ENCODE results near the gene PDE4D. TPM values are rescaled to one million over a fixed set of nuclear protein-coding genes. Genes with fewer than 3 reads are reported as not detected.

PDE4D gene
- total and polyA plus RNA-seq, 2 of the 4 experiments (the other 2 are of a cell fraction): 1.4 to 7.9 TPM

DNA sequence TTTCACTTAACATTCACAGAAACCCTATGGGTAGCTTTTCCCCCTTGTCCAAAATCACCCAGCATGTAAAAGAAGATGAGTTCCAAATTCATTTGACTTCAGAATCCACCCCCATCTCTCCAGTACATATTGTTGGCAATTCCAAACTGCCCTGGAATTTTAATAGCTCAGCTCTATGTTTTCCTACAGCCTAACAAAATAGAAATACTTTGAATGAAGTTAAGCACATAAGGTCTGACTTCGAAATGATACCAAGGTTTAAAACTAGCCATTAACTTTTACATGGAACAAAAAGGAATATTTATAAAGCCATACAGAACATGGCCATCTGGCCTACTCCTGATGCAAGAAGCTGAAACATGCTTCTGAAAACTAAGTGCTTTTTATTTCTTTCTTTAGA is 634.3 kb downstream of the PDE4D start:
- Histone ChIP-seq H3K56ac (ENCODE audit: extremely low read depth, insufficient read depth, low read length) (no peak overlapping the region), H3K27ac (ENCODE audit: insufficient read depth, low read length) (no peak overlapping the region), H3K27me3 (ENCODE audit: control insufficient read depth, insufficient read depth, low read length) (no peaks in the 10 kb centered on the region), H2BK20ac (ENCODE audit: low read depth, low read length) (no peak overlapping the region), H3K79me1 (ENCODE audit: low read depth in 1 of 2, low read length in 2 of 2) (no peaks in the 10 kb centered on the region), H2BK5ac (ENCODE audit: low read depth, low read length, poor library complexity, severe bottlenecking) (no peak overlapping the region), H3K14ac (replicated peaks; ENCODE audit: low read depth, low read length) (no peak overlapping the region), H4K5ac (ENCODE audit: low read depth, low read length) (no peak overlapping the region), H2AFZ (replicated peaks; ENCODE audit: low read length, poor library complexity) (no peak overlapping the region), H3K9me1 (ENCODE audit: insufficient read depth, low read length) (no peaks in the 10 kb centered on the region), H3K4ac (ENCODE audit: low read depth, low read length) (no peak overlapping the region), H3K9ac (ENCODE audit: low read depth, low read length) (no peak overlapping the region), H3K23ac (ENCODE audit: low read depth, low read length) (no peak overlapping the region), H2AK9ac (replicated peaks; ENCODE audit: low read depth, low read length, poor library complexity) (no peak overlapping the region), H2AK5ac (ENCODE audit: low read depth, low read length) (no peak overlapping the region), H3K36me3 (ENCODE audit: control insufficient read depth, insufficient read depth, low read length) (no peaks in the 10 kb centered on the region), H2BK120ac (ENCODE audit: low read depth, low read length) (no peak overlapping the region), H4K91ac (ENCODE audit: insufficient read depth, low read depth, low read length) (no peak overlapping the region), H3K4me2 (ENCODE audit: low read depth, low read length) (no peak overlapping the region), H3K18ac (ENCODE audit: low read depth, low read length) (no peak overlapping the region), H3K9me3 (ENCODE audit: control insufficient read depth, insufficient read depth, low read length) (no peaks in the 10 kb centered on the region), H2BK15ac (ENCODE audit: low read depth, low read length) (no peak overlapping the region), H3K4me1 (ENCODE audit: control insufficient read depth, insufficient read depth, low read length) (no peaks in the 10 kb centered on the region), H3K4me3 (ENCODE audit: insufficient read depth, low read depth, low read length) (no peak overlapping the region), H4K8ac (ENCODE audit: low read depth in 2 of 2, low read length in 2 of 2) (no peak overlapping the region), H4K20me1 (ENCODE audit: insufficient read depth, low read length) (no peaks in the 10 kb centered on the region)
- intact Hi-C loops (cut with micrococcal nuclease) (no loop called here), dilution Hi-C loops (cut with HindIII; ENCODE audit: low sequenced_read_pairs, unreplicated experiment) (no loop called here), in situ Hi-C loops (cut with MboI; ENCODE audit: low sequenced_read_pairs) (no loop called here)
- ChIA-PET CTCF (interaction anchor here (0.6 kb wide), 1 partner anchor 9 kb away, joined by 4 read pairs; no protein-coding TSS in a partner anchor), POLR2A (ENCODE audit: unreplicated experiment) (no interaction called here)
- ATAC-seq (ENCODE audit: low read depth): no peak
- WGBS, 2 experiments (ENCODE audit: extremely low coverage in 2 of 2, insufficient read length in 1 of 2): no CpG with 5 or more reads among the region's 1 CpG
- no TSS peak for BruUV-seq (replicated peaks)
- TF ChIP-seq RCOR1 (IDR thresholded peaks at IDR 0.05; ENCODE audit: insufficient replicate concordance, low read length) (no peak), BHLHE40 (IDR thresholded peaks at IDR 0.05; ENCODE audit: low read depth, low read length) (no peak), CHD1 (IDR thresholded peaks at IDR 0.05; ENCODE audit: low read depth, low read length) (no peak), POLR2A (IDR thresholded peaks at IDR 0.05; ENCODE audit: low read depth, low read length) (no peak), FOS (IDR thresholded peaks at IDR 0.05; ENCODE audit: low read depth, low read length) (no peak), MAFK (IDR thresholded peaks at IDR 0.05; ENCODE audit: low read depth, low read length) (no peak), CEBPB (IDR thresholded peaks at IDR 0.05; ENCODE audit: low read depth, low read length) (no peak)
- TF ChIP-seq, protein P1, sequence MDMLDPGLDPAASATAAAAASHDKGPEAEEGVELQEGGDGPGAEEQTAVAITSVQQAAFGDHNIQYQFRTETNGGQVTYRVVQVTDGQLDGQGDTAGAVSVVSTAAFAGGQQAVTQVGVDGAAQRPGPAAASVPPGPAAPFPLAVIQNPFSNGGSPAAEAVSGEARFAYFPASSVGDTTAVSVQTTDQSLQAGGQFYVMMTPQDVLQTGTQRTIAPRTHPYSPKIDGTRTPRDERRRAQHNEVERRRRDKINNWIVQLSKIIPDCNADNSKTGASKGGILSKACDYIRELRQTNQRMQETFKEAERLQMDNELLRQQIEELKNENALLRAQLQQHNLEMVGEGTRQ (IDR thresholded peaks at IDR 0.05; ENCODE audit: low read depth, low read length): no peak
- TF ChIP-seq, protein P2, sequence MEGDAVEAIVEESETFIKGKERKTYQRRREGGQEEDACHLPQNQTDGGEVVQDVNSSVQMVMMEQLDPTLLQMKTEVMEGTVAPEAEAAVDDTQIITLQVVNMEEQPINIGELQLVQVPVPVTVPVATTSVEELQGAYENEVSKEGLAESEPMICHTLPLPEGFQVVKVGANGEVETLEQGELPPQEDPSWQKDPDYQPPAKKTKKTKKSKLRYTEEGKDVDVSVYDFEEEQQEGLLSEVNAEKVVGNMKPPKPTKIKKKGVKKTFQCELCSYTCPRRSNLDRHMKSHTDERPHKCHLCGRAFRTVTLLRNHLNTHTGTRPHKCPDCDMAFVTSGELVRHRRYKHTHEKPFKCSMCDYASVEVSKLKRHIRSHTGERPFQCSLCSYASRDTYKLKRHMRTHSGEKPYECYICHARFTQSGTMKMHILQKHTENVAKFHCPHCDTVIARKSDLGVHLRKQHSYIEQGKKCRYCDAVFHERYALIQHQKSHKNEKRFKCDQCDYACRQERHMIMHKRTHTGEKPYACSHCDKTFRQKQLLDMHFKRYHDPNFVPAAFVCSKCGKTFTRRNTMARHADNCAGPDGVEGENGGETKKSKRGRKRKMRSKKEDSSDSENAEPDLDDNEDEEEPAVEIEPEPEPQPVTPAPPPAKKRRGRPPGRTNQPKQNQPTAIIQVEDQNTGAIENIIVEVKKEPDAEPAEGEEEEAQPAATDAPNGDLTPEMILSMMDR (conservative IDR thresholded peaks at IDR 0.05; ENCODE audit: low read depth, low read length): no peak
- no peak for DNase-seq

Data from IMR-90 (cell line).